Uterus (tissue), 4 donors: Measurements from ENCODE around the gene ALDH1L1. TPM values are rescaled to one million over a fixed set of nuclear protein-coding genes. Genes with fewer than 3 reads are reported as not detected.

Experiments
- DNase-seq, 2 donors: peaks; one replicate each; pipeline ENCODE4 v3.0.0-alpha.2; 2019 to 2020
- H3K27ac ChIP-seq, 2 donors: fragments of 200-600 bp; sonication (generic); 1 replicate in 1 of 2; 2 replicates in 1 of 2; pipeline ENCODE4 v1.5.1; 2016 to 2018
- H3K27me3 ChIP-seq, 2 donors: fragments of 200-600 bp; sonication (generic); one replicate each; pipeline ENCODE4 v1.5.1; 2018 to 2019; ENCODE audit warnings: control low read depth in 1 of 2
- H3K36me3 ChIP-seq, 2 donors: fragments of 200-600 bp; sonication (generic); one replicate each; pipeline ENCODE4 v1.5.1; 2019; ENCODE audit warnings: control low read depth in 1 of 2
- H3K4me1 ChIP-seq, 2 donors: fragments of 200-600 bp; sonication (generic); one replicate each; pipeline ENCODE4 v1.5.1; 2018 to 2019; ENCODE audit warnings: control low read depth in 1 of 2
- H3K4me3 ChIP-seq, 2 donors: fragments of 200-600 bp; sonication (generic); 1 replicate in 1 of 2; 2 replicates in 1 of 2; pipeline ENCODE4 v1.5.1; 2018 to 2019; ENCODE audit warnings: mild to moderate bottlenecking in 1 of 2
- H3K9me3 ChIP-seq, 2 donors: fragments of 200-600 bp; sonication (generic); one replicate each; pipeline ENCODE4 v1.5.1; 2019; ENCODE audit warnings: control low read depth in 1 of 2
- POLR2A ChIP-seq, 2 donors: fragments of 450-650 bp; IDR thresholded peaks; one replicate each; pipeline ENCODE4 v1.6.1; 2016; ENCODE audit warnings: antibody characterized with exemption in 2 of 2, mild to moderate bottlenecking in 1 of 2, moderate library complexity in 1 of 2
- intact Hi-C: fragments of 100-400 bp; cut with DNase I; formaldehyde crosslinking; loops from one replicate; pipeline ENCODE4 v1.15.1; 2023; ENCODE audit warnings: low total_unique reads
- total RNA-seq, 4 donors: library from RNA; depleted of rRNA in 3 of 4; stranded (reverse); fragments of >200 nt in 3 of 4; gene quantifications; one replicate each; pipeline versions ENCODE4 v1.1.0 to v1.2.4, GENCODE V29; 2014 to 2023
- TF ChIP-seq, protein P1 (sequence below), 4 experiments: fragments of 200-600 bp in 2 of 4; fragments of 450-650 bp in 2 of 4; sonication (generic) in 2 of 4; IDR thresholded peaks; one replicate each; pipeline ENCODE4 v1.5.1; 2016 to 2019; ENCODE audit warnings: antibody characterized with exemption in 4 of 4, mild to moderate bottlenecking in 2 of 4, moderate library complexity in 1 of 4
- donor health status: DM: yes; HTN: yes; CAD: no.

The ALDH1L1 gene
- total RNA-seq, 4 donors from 2014 or later = 2.1 to 27.3 (median 8.4) TPM

DNA sequence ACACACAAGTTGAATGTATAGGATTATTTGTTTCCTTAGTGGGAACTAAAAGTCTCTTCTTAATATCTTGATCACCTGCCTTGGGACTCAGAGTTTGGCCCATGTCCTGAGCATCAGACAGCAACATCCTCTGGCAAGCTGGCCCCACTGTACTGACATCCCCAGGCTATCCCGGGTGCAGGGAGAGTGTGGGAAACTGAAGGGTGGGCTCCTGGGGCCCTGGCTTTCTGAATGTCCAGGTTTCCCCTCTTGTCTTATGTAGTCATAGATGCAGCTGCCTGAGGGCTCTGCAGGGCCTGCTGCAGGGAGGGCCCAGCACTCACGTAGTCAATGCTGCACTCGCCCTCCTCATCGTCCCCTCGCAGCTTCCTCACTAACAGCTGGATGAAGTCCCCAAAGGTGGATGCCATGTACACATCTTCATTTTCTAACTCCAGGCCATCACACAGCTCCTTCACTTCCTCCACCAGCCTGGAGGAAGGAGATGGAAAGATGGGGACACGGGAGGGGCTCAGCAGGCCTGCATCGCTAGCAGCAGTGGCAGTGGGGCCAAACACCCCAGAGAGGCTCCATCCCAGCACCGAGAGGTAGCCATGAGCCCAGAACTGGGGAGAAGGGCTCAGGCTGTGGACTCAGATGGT lies 42.8 kb downstream of the ALDH1L1 start:
- Histone ChIP-seq H3K4me3 (no peak overlapping the region), H3K36me3 (no peaks in the 10 kb centered on the region), H3K9me3 (no peaks in the 10 kb centered on the region), H3K27ac (no peak overlapping the region), H3K27me3 (no peaks in the 10 kb centered on the region), H3K4me1 (no peaks in the 10 kb centered on the region)
- no peak for TF ChIP-seq POLR2A (IDR thresholded peaks at IDR 0.05)
- TF ChIP-seq, protein P1, sequence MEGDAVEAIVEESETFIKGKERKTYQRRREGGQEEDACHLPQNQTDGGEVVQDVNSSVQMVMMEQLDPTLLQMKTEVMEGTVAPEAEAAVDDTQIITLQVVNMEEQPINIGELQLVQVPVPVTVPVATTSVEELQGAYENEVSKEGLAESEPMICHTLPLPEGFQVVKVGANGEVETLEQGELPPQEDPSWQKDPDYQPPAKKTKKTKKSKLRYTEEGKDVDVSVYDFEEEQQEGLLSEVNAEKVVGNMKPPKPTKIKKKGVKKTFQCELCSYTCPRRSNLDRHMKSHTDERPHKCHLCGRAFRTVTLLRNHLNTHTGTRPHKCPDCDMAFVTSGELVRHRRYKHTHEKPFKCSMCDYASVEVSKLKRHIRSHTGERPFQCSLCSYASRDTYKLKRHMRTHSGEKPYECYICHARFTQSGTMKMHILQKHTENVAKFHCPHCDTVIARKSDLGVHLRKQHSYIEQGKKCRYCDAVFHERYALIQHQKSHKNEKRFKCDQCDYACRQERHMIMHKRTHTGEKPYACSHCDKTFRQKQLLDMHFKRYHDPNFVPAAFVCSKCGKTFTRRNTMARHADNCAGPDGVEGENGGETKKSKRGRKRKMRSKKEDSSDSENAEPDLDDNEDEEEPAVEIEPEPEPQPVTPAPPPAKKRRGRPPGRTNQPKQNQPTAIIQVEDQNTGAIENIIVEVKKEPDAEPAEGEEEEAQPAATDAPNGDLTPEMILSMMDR (IDR thresholded peaks at IDR 0.05) = no peak
- peak; percentile 2 to 4 for DNase-seq
- intact Hi-C loops = no loop called here

DNA sequence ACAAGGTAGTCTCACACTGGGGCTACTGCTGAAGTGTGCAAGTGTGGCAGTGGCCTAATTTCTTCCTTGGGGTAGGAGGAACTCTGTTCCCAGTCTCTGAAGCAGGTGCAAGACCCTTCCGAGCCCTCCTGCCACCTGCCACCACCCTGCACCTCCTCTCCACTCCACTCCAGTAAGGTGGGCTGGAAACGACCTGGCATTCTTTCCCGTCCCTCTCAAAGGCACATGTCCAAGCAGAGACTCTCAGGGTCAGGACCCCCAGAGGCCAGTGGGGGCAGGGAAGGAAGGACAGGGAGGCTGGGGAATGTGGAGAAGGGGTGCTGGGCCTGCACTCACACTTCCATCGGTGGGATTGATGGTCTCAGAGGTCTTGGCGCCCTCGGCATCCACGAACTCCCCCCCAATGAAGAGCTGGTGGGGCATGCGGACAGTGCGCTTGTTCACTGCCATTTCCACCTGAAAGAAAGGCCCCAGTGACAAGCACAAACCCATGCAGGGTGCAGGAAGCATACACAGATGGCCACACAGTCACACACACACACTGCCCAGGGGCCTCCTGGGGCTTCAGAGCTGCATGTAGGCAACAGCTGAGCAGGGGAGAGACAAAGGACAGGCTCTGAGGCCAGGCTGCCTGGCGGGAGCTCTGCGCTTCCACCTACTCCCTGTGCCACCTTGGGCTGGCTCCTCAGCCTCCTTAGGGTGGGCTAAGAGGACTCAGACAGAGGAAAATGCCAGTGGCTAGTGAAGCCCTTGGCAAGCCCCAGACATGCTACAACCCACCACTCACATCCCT lies 43.8 kb downstream of the ALDH1L1 start:
- Histone ChIP-seq H3K27me3 (no peaks in the 10 kb centered on the region), H3K4me3 (no peak overlapping the region), H3K9me3 (no peaks in the 10 kb centered on the region), H3K4me1 (no peaks in the 10 kb centered on the region), H3K27ac (no peak overlapping the region), H3K36me3 (no peaks in the 10 kb centered on the region)
- intact Hi-C loops = no loop called here
- peak; percentile 5 to 6 for DNase-seq
- TF ChIP-seq, protein P1 (IDR thresholded peaks at IDR 0.05) = no peak
- no peak for TF ChIP-seq POLR2A (IDR thresholded peaks at IDR 0.05)

DNA sequence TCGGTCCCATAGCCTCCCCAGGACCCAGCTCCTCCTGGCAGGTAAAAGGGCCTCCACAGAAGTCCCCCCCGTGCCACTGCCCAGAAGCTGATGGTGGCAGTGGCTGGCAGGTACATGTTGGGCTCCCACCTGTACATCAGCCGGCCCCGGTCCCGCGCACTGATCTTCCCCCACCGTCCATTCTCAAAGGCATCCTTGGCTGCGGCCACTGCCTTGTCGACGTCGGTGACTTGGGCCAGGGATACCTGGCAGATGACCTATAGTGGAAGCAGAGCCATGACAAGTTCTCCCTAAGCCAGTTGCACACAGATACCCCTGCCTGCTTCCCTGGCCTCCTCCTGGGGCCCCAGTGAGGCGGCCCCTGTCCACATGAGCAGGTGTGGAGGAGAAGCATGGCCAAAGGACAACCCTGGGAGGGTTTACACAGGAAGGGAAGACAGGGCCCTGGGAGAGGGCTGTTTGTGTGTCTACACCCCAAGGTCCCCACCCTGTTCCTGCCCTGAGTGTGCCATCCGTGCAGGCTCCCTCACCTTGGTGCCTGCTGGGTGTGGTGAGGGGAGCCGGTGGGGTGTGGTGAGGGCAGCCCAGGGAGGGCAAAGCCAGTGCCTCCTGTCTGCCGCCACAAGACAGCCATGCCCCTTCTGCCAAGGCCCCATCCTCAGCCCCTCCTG lies 44.8 kb downstream of the ALDH1L1 start:
- TF ChIP-seq, protein P1 (IDR thresholded peaks at IDR 0.05) = no peak
- TF ChIP-seq POLR2A (IDR thresholded peaks at IDR 0.05) = no peak
- H3K9me3 ChIP-seq = no peaks in the 10 kb centered on the region
- peak; percentile 13 for DNase-seq
- intact Hi-C loops = no loop called here
- H3K36me3 ChIP-seq = no peaks in the 10 kb centered on the region
- no peak overlapping the region for H3K4me3 ChIP-seq
- no peaks in the 10 kb centered on the region for H3K27me3 ChIP-seq
- no peak overlapping the region for H3K27ac ChIP-seq
- no peaks in the 10 kb centered on the region for H3K4me1 ChIP-seq

DNA sequence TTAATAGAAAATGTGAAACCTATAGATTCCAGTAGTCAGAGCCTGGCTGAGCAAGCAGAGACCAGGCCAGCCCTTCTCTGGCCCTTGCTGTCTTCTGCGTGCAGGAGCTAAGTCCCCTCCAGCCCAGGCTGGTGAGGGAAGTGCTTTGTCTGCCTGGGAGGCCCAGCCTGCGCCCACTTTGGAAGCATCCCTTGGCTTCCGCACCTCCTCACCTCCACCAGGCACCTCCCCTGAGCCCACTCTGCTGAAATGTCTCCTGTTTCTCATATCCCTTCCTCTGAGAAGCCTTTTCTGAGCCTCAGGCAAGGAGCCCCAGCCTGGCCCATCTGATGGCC lies 45.3 kb downstream of the ALDH1L1 start:
- H3K4me3 ChIP-seq = no peak overlapping the region
- no peaks in the 10 kb centered on the region for H3K9me3 ChIP-seq
- intact Hi-C loops = no loop called here
- TF ChIP-seq, protein P1 (IDR thresholded peaks at IDR 0.05) = no peak
- no peak for TF ChIP-seq POLR2A (IDR thresholded peaks at IDR 0.05)
- no peaks in the 10 kb centered on the region for H3K27me3 ChIP-seq
- no peak overlapping the region for H3K27ac ChIP-seq
- H3K36me3 ChIP-seq = no peaks in the 10 kb centered on the region
- peak; percentile 11 to 12 for DNase-seq
- H3K4me1 ChIP-seq = no peaks in the 10 kb centered on the region
